HUES6 (cell line): Measurements from ENCODE around the gene MYO3B.
"Not testable (repeated sequence)": the region's sequence is repeated elsewhere in the genome, so short reads cannot be mapped to it uniquely, and the experiment has no call there.

ENCODE experiments used
- H3K27ac ChIP-seq: 2 replicates; pipeline ENCODE4 v1.7.0; 2013; ENCODE audit warnings: low read depth, mild to moderate bottlenecking, low read length, inconsistent platforms
- H3K27me3 ChIP-seq: 2 replicates; pipeline ENCODE4 v1.6.1; 2013; ENCODE audit warnings: low read length; ENCODE audit not compliant: control insufficient read depth, insufficient read depth
- H3K36me3 ChIP-seq: 2 replicates; pipeline ENCODE4 v1.6.1; 2013; ENCODE audit warnings: low read length; ENCODE audit not compliant: control insufficient read depth, insufficient read depth
- H3K4me1 ChIP-seq: 2 replicates; pipeline ENCODE4 v1.6.1; 2013; ENCODE audit warnings: low read length; ENCODE audit not compliant: control insufficient read depth, insufficient read depth
- H3K4me3 ChIP-seq: 2 replicates; pipeline ENCODE4 v1.5.1; 2013; ENCODE audit warnings: low read depth, low read length
- H3K9ac ChIP-seq: one replicate; pipeline ENCODE4 v1.6.1; 2013; ENCODE audit warnings: mild to moderate bottlenecking, low read length
- H3K9me3 ChIP-seq: 2 replicates; pipeline ENCODE4 v1.6.1; 2013; ENCODE audit warnings: low read depth, low read length; ENCODE audit not compliant: control insufficient read depth, insufficient read depth

The MYO3B gene

GRCh38 chr2:170425281-170425751, 247.4 kb downstream of the MYO3B start:
- Histone ChIP-seq H3K9me3 (no peaks in the 10 kb centered on the region), H3K4me1 (no peaks in the 10 kb centered on the region; the same call in 1 of the 2 replicates), H3K4me3 (no peak overlapping the region), H3K36me3 (no peaks in the 10 kb centered on the region), H3K27me3 (no peaks in the 10 kb centered on the region), H3K27ac (no peak overlapping the region), H3K9ac (no peak overlapping the region)

- Histone ChIP-seq H3K4me1 (peaks cover 15% of the 10 kb centered on the region), H3K36me3 (no peaks in the 10 kb centered on the region), H3K9ac (no peak overlapping the region), H3K4me3 (no peak overlapping the region), H3K27me3 (no peaks in the 10 kb centered on the region), H3K9me3 (no peaks in the 10 kb centered on the region), H3K27ac (no peak overlapping the region)
Observed at GRCh38 chr2:170428868-170429267, 250.9 kb downstream of the MYO3B start.

- Histone ChIP-seq H3K36me3 (no peaks in the 10 kb centered on the region), H3K27ac (no peak overlapping the region), H3K27me3 (no peaks in the 10 kb centered on the region), H3K9me3 (no peaks in the 10 kb centered on the region), H3K9ac (no peak overlapping the region), H3K4me1 (peaks cover 45% of the 10 kb centered on the region), H3K4me3 (no peak overlapping the region)
Observed at GRCh38 chr2:170432823-170433222, 254.9 kb downstream of the MYO3B start.

- no peak overlapping the region for H3K4me3 ChIP-seq
- no peaks in the 10 kb centered on the region for H3K36me3 ChIP-seq
- no peak overlapping the region for H3K9ac ChIP-seq
- H3K27me3 ChIP-seq = no peaks in the 10 kb centered on the region
- H3K4me1 ChIP-seq = peaks cover 51% of the 10 kb centered on the region
- H3K9me3 ChIP-seq = no peaks in the 10 kb centered on the region
- no peak overlapping the region; the same call in 1 of the 2 replicates for H3K27ac ChIP-seq
Observed at GRCh38 chr2:170433448-170433847, 255.5 kb downstream of the MYO3B start.

GRCh38 chr2:170434396-170434795, 256.4 kb downstream of the MYO3B start:
- peak overlapping the region; percentile 94; the same call in 1 of the 2 replicates for H3K27ac ChIP-seq
- H3K9ac ChIP-seq = peak overlapping the region; percentile 72
- not testable (repeated sequence) for H3K9me3 ChIP-seq, H3K27me3 ChIP-seq, H3K36me3 ChIP-seq, H3K4me3 ChIP-seq
- peaks cover 52% of the 10 kb centered on the region for H3K4me1 ChIP-seq

- Histone ChIP-seq H3K9ac (peak overlapping the region; percentile 72), H3K4me1 (peaks cover 52% of the 10 kb centered on the region), H3K4me3 (no peak overlapping the region)
Observed at GRCh38 chr2:170434900-170435621, 257.1 kb downstream of the MYO3B start.

GRCh38 chr2:170436077-170436943, 258.4 kb downstream of the MYO3B start:
- H3K27ac ChIP-seq = peak overlapping the region; percentile 94
- peak overlapping the region; percentile 22; the same call in 1 of the 2 replicates for H3K4me3 ChIP-seq
- no peaks in the 10 kb centered on the region for H3K36me3 ChIP-seq
- no peaks in the 10 kb centered on the region for H3K27me3 ChIP-seq
- H3K9me3 ChIP-seq = no peaks in the 10 kb centered on the region
- peak overlapping the region; percentile 72 for H3K9ac ChIP-seq
- peaks cover 44% of the 10 kb centered on the region for H3K4me1 ChIP-seq

More at GRCh38 chr2:170434900-170435621, 257.1 kb downstream of the MYO3B start:
- Histone ChIP-seq H3K36me3 (no peaks in the 10 kb centered on the region), H3K9me3 (no peaks in the 10 kb centered on the region), H3K27ac (peak overlapping the region; percentile 94; the same call in 1 of the 2 replicates), H3K27me3 (no peaks in the 10 kb centered on the region)

GRCh38 chr2:170446078-170446477, 268.1 kb downstream of the MYO3B start:
- H3K27ac ChIP-seq = no peak overlapping the region
- H3K36me3 ChIP-seq = no peaks in the 10 kb centered on the region
- H3K9ac ChIP-seq = no peak overlapping the region
- no peaks in the 10 kb centered on the region for H3K4me1 ChIP-seq
- H3K27me3 ChIP-seq = no peaks in the 10 kb centered on the region
- H3K4me3 ChIP-seq = no peak overlapping the region
- H3K9me3 ChIP-seq = peaks cover 25% of the 10 kb centered on the region

GRCh38 chr2:170449034-170449433, 271.1 kb downstream of the MYO3B start:
- no peak overlapping the region for H3K9ac ChIP-seq
- peaks cover 36% of the 10 kb centered on the region for H3K9me3 ChIP-seq
- H3K36me3 ChIP-seq = no peaks in the 10 kb centered on the region
- no peak overlapping the region for H3K4me3 ChIP-seq
- H3K4me1 ChIP-seq = no peaks in the 10 kb centered on the region
- no peak overlapping the region for H3K27ac ChIP-seq
- no peaks in the 10 kb centered on the region for H3K27me3 ChIP-seq

- Histone ChIP-seq H3K4me3 (no peak overlapping the region), H3K27me3 (no peaks in the 10 kb centered on the region), H3K27ac (no peak overlapping the region)
Observed at GRCh38 chr2:170454471-170455372, 276.8 kb downstream of the MYO3B start.

More at GRCh38 chr2:170454471-170455372, 276.8 kb downstream of the MYO3B start:
- Histone ChIP-seq H3K36me3 (no peaks in the 10 kb centered on the region), H3K9me3 (peaks cover 28% of the 10 kb centered on the region), H3K9ac (no peak overlapping the region), H3K4me1 (no peaks in the 10 kb centered on the region)
